Tongue (tissue), 2 donors: ENCODE data around the gene DDAH1. TPM values are rescaled to one million over a fixed set of nuclear protein-coding genes. Genes with fewer than 3 reads are reported as not detected.

Experiments used
- DNase-seq: peaks from one replicate; pipeline ENCODE4 v3.0.0-alpha.2; 2015
- total RNA-seq: library from RNA; depleted of rRNA; stranded (reverse); fragments of >200 nt; gene quantifications from one replicate; pipeline ENCODE4 v1.2.3, GENCODE V29; 2014

DDAH1 gene
- total RNA-seq, 1 donor from 2014 or later: 43.8 TPM

- peak; percentile 50 for DNase-seq
Measured at GRCh38 chr1:85440612-85441011, 24.3 kb downstream of the DDAH1 start.

GRCh38 chr1:85438353-85438752 lies 26.6 kb downstream of the DDAH1 start:
- no peak for DNase-seq

- no peak for DNase-seq
Measured at GRCh38 chr1:85437139-85437538, 27.8 kb downstream of the DDAH1 start.

GRCh38 chr1:85433096-85433495 lies 31.9 kb downstream of the DDAH1 start:
- DNase-seq: no peak

GRCh38 chr1:85428471-85429089 lies 36.4 kb downstream of the DDAH1 start:
- DNase-seq: no peak

GRCh38 chr1:85427849-85428248 lies 37.1 kb downstream of the DDAH1 start:
- DNase-seq: no peak

GRCh38 chr1:85427331-85427730 lies 37.6 kb downstream of the DDAH1 start:
- DNase-seq: peak; percentile 48

- no peak for DNase-seq
Measured at GRCh38 chr1:85421179-85421578, 43.8 kb downstream of the DDAH1 start.

- DNase-seq: no peak
Measured at GRCh38 chr1:85420199-85420598, 44.8 kb downstream of the DDAH1 start.

- no peak for DNase-seq
Measured at GRCh38 chr1:85417876-85418275, 47.1 kb downstream of the DDAH1 start.

GRCh38 chr1:85417017-85417416 lies 47.9 kb downstream of the DDAH1 start:
- no peak for DNase-seq

GRCh38 chr1:85413169-85413568 lies 51.8 kb downstream of the DDAH1 start:
- DNase-seq: no peak

- no peak for DNase-seq
Measured at GRCh38 chr1:85411567-85412305, 53.2 kb downstream of the DDAH1 start.

- no peak for DNase-seq
Measured at GRCh38 chr1:85409516-85409915, 55.4 kb downstream of the DDAH1 start.

GRCh38 chr1:85407746-85408377 lies 57.1 kb downstream of the DDAH1 start:
- no peak for DNase-seq

- peak; percentile 93 for DNase-seq
Measured at GRCh38 chr1:85406887-85407533, 57.9 kb downstream of the DDAH1 start.

GRCh38 chr1:85406081-85406480 lies 58.9 kb downstream of the DDAH1 start:
- no peak for DNase-seq

- DNase-seq: peak; percentile 59
Measured at GRCh38 chr1:85404408-85404807, 60.6 kb downstream of the DDAH1 start.

GRCh38 chr1:85398391-85399064 lies 66.4 kb downstream of the DDAH1 start:
- no peak for DNase-seq

- DNase-seq: no peak
Measured at GRCh38 chr1:85397490-85398032, 67.4 kb downstream of the DDAH1 start.

GRCh38 chr1:85396194-85396593 lies 68.8 kb downstream of the DDAH1 start:
- DNase-seq: no peak

- no peak for DNase-seq
Measured at GRCh38 chr1:85394130-85394529, 70.8 kb downstream of the DDAH1 start.
